HG02943 (cell line): ENCODE data around the gene PTPN11.
"Not testable (repeated sequence)": the region's sequence is repeated elsewhere in the genome, so short reads cannot be mapped to it uniquely, and the experiment has no call there.

Experiments
- ATAC-seq: cut with Tn5 transposase; IDR thresholded peaks from one replicate; pipeline ENCODE4 v1.9.1; 2021; ENCODE audit warnings: mild to moderate bottlenecking, low read depth, moderate library complexity; ENCODE audit not compliant: unreplicated experiment

Gene PTPN11

GRCh38 chr12:112418608-112419296, at the start of gene PTPN11:
TSS of gene PTPN11 (plus strand) at chr12:112418947. CDS start at chr12:112419112, 165 bp downstream.
- ATAC-seq, result peak; percentile 69

GRCh38 chr12:112370199-112370598, 48.5 kb upstream of the PTPN11 start:
- no peak for ATAC-seq

GRCh38 chr12:112370868-112371510, 47.8 kb upstream of the PTPN11 start:
- no peak for ATAC-seq

GRCh38 chr12:112374166-112374740, 44.5 kb upstream of the PTPN11 start:
- no peak for ATAC-seq

GRCh38 chr12:112375105-112375504, 43.6 kb upstream of the PTPN11 start:
- no peak for ATAC-seq

GRCh38 chr12:112380663-112381405, 37.9 kb upstream of the PTPN11 start:
- ATAC-seq, result no peak

- peak; percentile 39 for ATAC-seq
These were observed 37.3 kb upstream of the PTPN11 start for GRCh38 chr12:112381406-112381882.

GRCh38 chr12:112381883-112382796, 36.6 kb upstream of the PTPN11 start, which contains the start of gene HECTD4:
TSS of gene HECTD4 (minus strand) at chr12:112382431. CDS start at chr12:112382128, 303 bp downstream.
- ATAC-seq, result peak; percentile 90

GRCh38 chr12:112382866-112383265, 35.9 kb upstream of the PTPN11 start:
- ATAC-seq, result no peak

GRCh38 chr12:112386726-112387125, 32.0 kb upstream of the PTPN11 start:
- no peak for ATAC-seq

GRCh38 chr12:112389228-112389627, 29.5 kb upstream of the PTPN11 start:
- ATAC-seq, result no peak

GRCh38 chr12:112389922-112390654, 28.7 kb upstream of the PTPN11 start:
- not testable (repeated sequence) for ATAC-seq

GRCh38 chr12:112393328-112393727, 25.4 kb upstream of the PTPN11 start:
- no peak for ATAC-seq

GRCh38 chr12:112401054-112401453, 17.7 kb upstream of the PTPN11 start:
- ATAC-seq, result no peak

GRCh38 chr12:112401903-112402498, 16.7 kb upstream of the PTPN11 start:
- no peak for ATAC-seq

GRCh38 chr12:112406519-112407488, 11.9 kb upstream of the PTPN11 start:
- ATAC-seq, result no peak

GRCh38 chr12:112407683-112408082, 11.1 kb upstream of the PTPN11 start:
- ATAC-seq, result not testable (repeated sequence)

GRCh38 chr12:112408621-112409020, 10.1 kb upstream of the PTPN11 start:
- ATAC-seq, result no peak
